SK-N-SH (cell line): ENCODE results near the gene TRMO.

Experiments
- RFX5 ChIP-seq: IDR thresholded peaks from 2 replicates; pipeline ENCODE4 v1.6.1; 2012; ENCODE audit warnings: mild to moderate bottlenecking, improper control_type of control experiment, low read length
- SIN3A ChIP-seq: IDR thresholded peaks from 2 replicates; pipeline ENCODE4 v1.6.1; 2012; ENCODE audit warnings: low read depth, mild to moderate bottlenecking, low read length, moderate library complexity, borderline replicate concordance
- YY1 ChIP-seq: IDR thresholded peaks from 2 replicates; pipeline ENCODE4 v1.4.0; 2012; ENCODE audit warnings: low read depth, mild to moderate bottlenecking
- TF ChIP-seq, protein P1 (sequence below): fragments of 200-600 bp; sonication (generic); IDR thresholded peaks from 2 replicates; pipeline ENCODE4 v1.6.1; 2017; ENCODE audit warnings: antibody characterized with exemption, mild to moderate bottlenecking, moderate library complexity

GRCh38 chr9:97859346-97859745 lies 63.0 kb downstream of the TRMO start:
- no peak for TF ChIP-seq SIN3A
- TF ChIP-seq, protein P1, sequence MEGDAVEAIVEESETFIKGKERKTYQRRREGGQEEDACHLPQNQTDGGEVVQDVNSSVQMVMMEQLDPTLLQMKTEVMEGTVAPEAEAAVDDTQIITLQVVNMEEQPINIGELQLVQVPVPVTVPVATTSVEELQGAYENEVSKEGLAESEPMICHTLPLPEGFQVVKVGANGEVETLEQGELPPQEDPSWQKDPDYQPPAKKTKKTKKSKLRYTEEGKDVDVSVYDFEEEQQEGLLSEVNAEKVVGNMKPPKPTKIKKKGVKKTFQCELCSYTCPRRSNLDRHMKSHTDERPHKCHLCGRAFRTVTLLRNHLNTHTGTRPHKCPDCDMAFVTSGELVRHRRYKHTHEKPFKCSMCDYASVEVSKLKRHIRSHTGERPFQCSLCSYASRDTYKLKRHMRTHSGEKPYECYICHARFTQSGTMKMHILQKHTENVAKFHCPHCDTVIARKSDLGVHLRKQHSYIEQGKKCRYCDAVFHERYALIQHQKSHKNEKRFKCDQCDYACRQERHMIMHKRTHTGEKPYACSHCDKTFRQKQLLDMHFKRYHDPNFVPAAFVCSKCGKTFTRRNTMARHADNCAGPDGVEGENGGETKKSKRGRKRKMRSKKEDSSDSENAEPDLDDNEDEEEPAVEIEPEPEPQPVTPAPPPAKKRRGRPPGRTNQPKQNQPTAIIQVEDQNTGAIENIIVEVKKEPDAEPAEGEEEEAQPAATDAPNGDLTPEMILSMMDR, result no peak
- no peak for TF ChIP-seq YY1
- no peak for TF ChIP-seq RFX5
